GM12878 (cell line): ENCODE measurements around the gene RIPPLY3.

Source experiments
- BCL11A ChIP-seq: IDR thresholded peaks from 2 replicates; pipeline ENCODE4 v1.6.1; 2011; ENCODE audit warnings: low read depth, low read length
- BHLHE40 ChIP-seq, 2 experiments: fragments of 450-650 bp in 1 of 2; IDR thresholded peaks; 2 replicates each; pipeline ENCODE4 v1.6.1; 2011 to 2017; ENCODE audit warnings: low read depth in 2 of 2, borderline replicate concordance in 1 of 2, improper control_type of control experiment in 1 of 2, low read length in 1 of 2, mild to moderate bottlenecking in 1 of 2
- CHD4 ChIP-seq: fragments of 200-600 bp; sonication (generic); IDR thresholded peaks from 2 replicates; pipeline ENCODE4 v1.6.1; 2016; ENCODE audit warnings: mild to moderate bottlenecking
- EED ChIP-seq: sonication (generic); IDR thresholded peaks from 2 replicates; pipeline ENCODE4 v1.6.1; 2016; ENCODE audit warnings: antibody characterized with exemption, low read depth
- EP300 ChIP-seq, 2 experiments: fragments of 150-350 bp in 1 of 2; IDR thresholded peaks; 2 replicates each; pipeline ENCODE4 v1.6.1; 2011 to 2012; ENCODE audit warnings: low read depth in 2 of 2, low read length in 2 of 2, borderline replicate concordance in 1 of 2, improper control_type of control experiment in 1 of 2, inconsistent platforms in 1 of 2; ENCODE audit not compliant: control insufficient read depth in 1 of 2
- EZH2 ChIP-seq: IDR thresholded peaks from 2 replicates; pipeline ENCODE4 v1.6.1; 2012; ENCODE audit warnings: low read depth, mild to moderate bottlenecking, control low read depth, inconsistent platforms, low read length, borderline replicate concordance; ENCODE audit not compliant: control insufficient read depth
- HDAC6 ChIP-seq: fragments of 200-600 bp; sonication (generic); IDR thresholded peaks from one replicate; pipeline ENCODE4 v1.8.0; 2017; ENCODE audit warnings: antibody characterized with exemption; ENCODE audit not compliant: unreplicated experiment
- HDGF ChIP-seq: fragments of 450-650 bp; IDR thresholded peaks from 2 replicates; pipeline ENCODE4 v1.6.1; 2016; ENCODE audit warnings: antibody characterized with exemption
- NBN ChIP-seq: fragments of 450-650 bp; IDR thresholded peaks from 2 replicates; pipeline ENCODE4 v1.6.1; 2016
- POLR2A ChIP-seq: IDR thresholded peaks from 2 replicates; pipeline ENCODE4 v1.6.1; 2011; ENCODE audit warnings: low read depth, mild to moderate bottlenecking, low read length
- SUZ12 ChIP-seq: fragments of 200-600 bp; sonication (generic); IDR thresholded peaks from one replicate; pipeline ENCODE4 v1.6.1; 2018; ENCODE audit warnings: antibody characterized with exemption, mild to moderate bottlenecking; ENCODE audit not compliant: unreplicated experiment
- ZSCAN29 ChIP-seq: fragments of 450-650 bp; IDR thresholded peaks from 2 replicates; pipeline ENCODE4 v1.6.1; 2017; ENCODE audit warnings: mild to moderate bottlenecking, moderate library complexity
- TF ChIP-seq, protein P1 (sequence below), 3 experiments: IDR thresholded peaks in 2 of 3; conservative IDR thresholded peaks in 1 of 3; 2 replicates each; pipeline ENCODE4 v1.5.1; 2011; ENCODE audit warnings: low read depth in 3 of 3, low read length in 3 of 3, mild to moderate bottlenecking in 3 of 3, control low read depth in 2 of 3, moderate library complexity in 2 of 3, inconsistent platforms in 1 of 3, mixed read lengths in 1 of 3; ENCODE audit not compliant: control insufficient read depth in 2 of 3, insufficient read depth in 1 of 3; ENCODE audit errors: extremely low read depth in 1 of 3
- TF ChIP-seq, protein P2 (sequence below): IDR thresholded peaks from 2 replicates; pipeline ENCODE4 v1.6.1; 2012; ENCODE audit warnings: mild to moderate bottlenecking, low read depth, low read length

DNA sequence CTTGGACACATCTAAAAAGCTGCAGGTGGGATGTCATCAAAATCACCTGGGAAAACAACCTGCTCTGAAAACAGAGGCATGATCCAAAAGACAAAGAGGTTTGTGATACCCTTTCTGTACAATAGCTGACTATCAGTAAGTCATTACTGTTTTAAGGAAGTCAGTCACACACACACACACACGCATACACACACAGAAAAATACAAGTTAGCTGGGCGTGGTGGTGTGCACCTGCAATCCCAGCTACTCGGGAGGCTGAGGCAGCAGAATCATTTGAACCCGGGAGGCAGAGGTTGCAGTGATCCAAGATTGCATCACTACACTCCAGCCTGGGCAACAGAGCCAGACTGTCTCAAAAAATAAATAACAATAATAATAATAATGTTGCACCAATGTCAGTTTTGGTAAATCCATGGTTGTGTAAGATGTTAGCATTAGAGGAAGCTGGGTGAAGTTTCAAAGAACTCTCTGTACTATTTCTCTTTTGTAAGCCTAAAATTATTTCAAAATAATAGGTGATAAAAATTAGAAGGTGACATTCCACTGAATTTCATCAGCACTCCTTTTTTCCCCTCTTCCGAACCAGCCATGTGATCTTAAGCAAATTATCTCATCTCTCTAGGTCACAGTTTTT is 30.2 kb upstream of the RIPPLY3 start:
- no peak for TF ChIP-seq BCL11A
- no peak for TF ChIP-seq SUZ12
- TF ChIP-seq NBN: no peak
- no peak for TF ChIP-seq BHLHE40 (IDR thresholded peaks at IDR 0.05; ENCODE audit: borderline replicate concordance in 1 of 2, low read depth in 2 of 2, low read length in 1 of 2)
- no peak for TF ChIP-seq EP300 (IDR thresholded peaks at IDR 0.05; ENCODE audit: borderline replicate concordance in 1 of 2, control insufficient read depth in 1 of 2, low read depth in 2 of 2, low read length in 2 of 2)
- no peak for TF ChIP-seq EED
- TF ChIP-seq, protein P1, sequence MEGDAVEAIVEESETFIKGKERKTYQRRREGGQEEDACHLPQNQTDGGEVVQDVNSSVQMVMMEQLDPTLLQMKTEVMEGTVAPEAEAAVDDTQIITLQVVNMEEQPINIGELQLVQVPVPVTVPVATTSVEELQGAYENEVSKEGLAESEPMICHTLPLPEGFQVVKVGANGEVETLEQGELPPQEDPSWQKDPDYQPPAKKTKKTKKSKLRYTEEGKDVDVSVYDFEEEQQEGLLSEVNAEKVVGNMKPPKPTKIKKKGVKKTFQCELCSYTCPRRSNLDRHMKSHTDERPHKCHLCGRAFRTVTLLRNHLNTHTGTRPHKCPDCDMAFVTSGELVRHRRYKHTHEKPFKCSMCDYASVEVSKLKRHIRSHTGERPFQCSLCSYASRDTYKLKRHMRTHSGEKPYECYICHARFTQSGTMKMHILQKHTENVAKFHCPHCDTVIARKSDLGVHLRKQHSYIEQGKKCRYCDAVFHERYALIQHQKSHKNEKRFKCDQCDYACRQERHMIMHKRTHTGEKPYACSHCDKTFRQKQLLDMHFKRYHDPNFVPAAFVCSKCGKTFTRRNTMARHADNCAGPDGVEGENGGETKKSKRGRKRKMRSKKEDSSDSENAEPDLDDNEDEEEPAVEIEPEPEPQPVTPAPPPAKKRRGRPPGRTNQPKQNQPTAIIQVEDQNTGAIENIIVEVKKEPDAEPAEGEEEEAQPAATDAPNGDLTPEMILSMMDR (IDR thresholded peaks at IDR 0.05 in 2 of 3, conservative IDR thresholded peaks at IDR 0.05 in 1 of 3; ENCODE audit: control insufficient read depth in 2 of 3, extremely low read depth in 1 of 3, insufficient read depth in 1 of 3, low read depth in 3 of 3, low read length in 3 of 3): no peak
- no peak for TF ChIP-seq HDAC6
- TF ChIP-seq HDGF: no peak
- TF ChIP-seq, protein P2, sequence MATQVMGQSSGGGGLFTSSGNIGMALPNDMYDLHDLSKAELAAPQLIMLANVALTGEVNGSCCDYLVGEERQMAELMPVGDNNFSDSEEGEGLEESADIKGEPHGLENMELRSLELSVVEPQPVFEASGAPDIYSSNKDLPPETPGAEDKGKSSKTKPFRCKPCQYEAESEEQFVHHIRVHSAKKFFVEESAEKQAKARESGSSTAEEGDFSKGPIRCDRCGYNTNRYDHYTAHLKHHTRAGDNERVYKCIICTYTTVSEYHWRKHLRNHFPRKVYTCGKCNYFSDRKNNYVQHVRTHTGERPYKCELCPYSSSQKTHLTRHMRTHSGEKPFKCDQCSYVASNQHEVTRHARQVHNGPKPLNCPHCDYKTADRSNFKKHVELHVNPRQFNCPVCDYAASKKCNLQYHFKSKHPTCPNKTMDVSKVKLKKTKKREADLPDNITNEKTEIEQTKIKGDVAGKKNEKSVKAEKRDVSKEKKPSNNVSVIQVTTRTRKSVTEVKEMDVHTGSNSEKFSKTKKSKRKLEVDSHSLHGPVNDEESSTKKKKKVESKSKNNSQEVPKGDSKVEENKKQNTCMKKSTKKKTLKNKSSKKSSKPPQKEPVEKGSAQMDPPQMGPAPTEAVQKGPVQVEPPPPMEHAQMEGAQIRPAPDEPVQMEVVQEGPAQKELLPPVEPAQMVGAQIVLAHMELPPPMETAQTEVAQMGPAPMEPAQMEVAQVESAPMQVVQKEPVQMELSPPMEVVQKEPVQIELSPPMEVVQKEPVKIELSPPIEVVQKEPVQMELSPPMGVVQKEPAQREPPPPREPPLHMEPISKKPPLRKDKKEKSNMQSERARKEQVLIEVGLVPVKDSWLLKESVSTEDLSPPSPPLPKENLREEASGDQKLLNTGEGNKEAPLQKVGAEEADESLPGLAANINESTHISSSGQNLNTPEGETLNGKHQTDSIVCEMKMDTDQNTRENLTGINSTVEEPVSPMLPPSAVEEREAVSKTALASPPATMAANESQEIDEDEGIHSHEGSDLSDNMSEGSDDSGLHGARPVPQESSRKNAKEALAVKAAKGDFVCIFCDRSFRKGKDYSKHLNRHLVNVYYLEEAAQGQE: no peak
- no peak for TF ChIP-seq POLR2A
- TF ChIP-seq CHD4: no peak
- TF ChIP-seq EZH2: no peak
- no peak for TF ChIP-seq ZSCAN29
